HepG2 (cell line): ENCODE data around the gene SKP2. TPM values are rescaled to one million over a fixed set of nuclear protein-coding genes. Genes with fewer than 3 reads are reported as not detected.
A peak's percentile ranks its signal among the peaks of the same experiment; 100 is the strongest.

Source experiments
- ARID5B ChIP-seq: IDR thresholded peaks from 2 replicates; pipeline ENCODE4 v1.4.0; 2020; ENCODE audit warnings: mild to moderate bottlenecking, missing genetic modification reagents
- CREM ChIP-seq, 2 experiments: sonication (generic) in 1 of 2; formaldehyde crosslinking in 1 of 2; IDR thresholded peaks; 2 replicates each; pipeline versions ENCODE4 v1.4.0 to v1.6.1; 2016 to 2020; ENCODE audit warnings: antibody characterized with exemption in 1 of 2, mild to moderate bottlenecking in 1 of 2, missing genetic modification reagents in 1 of 2
- FOXA3 ChIP-seq: IDR thresholded peaks from 2 replicates; pipeline ENCODE4 v1.6.1; 2016; ENCODE audit warnings: missing genetic modification reagents, missing compliant biosample characterization
- FOXP4 ChIP-seq: sonication (generic); formaldehyde crosslinking; IDR thresholded peaks from 2 replicates; pipeline ENCODE4 v1.4.0; 2020; ENCODE audit warnings: missing genetic modification reagents
- GABPA ChIP-seq, 2 experiments: IDR thresholded peaks; 2 replicates each; pipeline ENCODE4 v1.6.1; 2011 to 2016; ENCODE audit warnings: low read depth in 2 of 2, low read length in 1 of 2, missing biosample characterization in 1 of 2, missing genetic modification characterization in 1 of 2
- HDAC2 ChIP-seq: sonication (generic); formaldehyde crosslinking; IDR thresholded peaks from 2 replicates; pipeline ENCODE4 v1.4.0; 2020; ENCODE audit warnings: missing genetic modification reagents
- HHEX ChIP-seq: IDR thresholded peaks from 2 replicates; pipeline ENCODE4 v1.6.1; 2016; ENCODE audit warnings: control low read depth
- HMG20A ChIP-seq: IDR thresholded peaks from 2 replicates; pipeline ENCODE4 v1.6.1; 2016; ENCODE audit warnings: borderline replicate concordance
- JUNB ChIP-seq: sonication (generic); formaldehyde crosslinking; IDR thresholded peaks from 2 replicates; pipeline ENCODE4 v1.8.0; 2022; ENCODE audit warnings: missing genetic modification reagents, mild to moderate bottlenecking, borderline replicate concordance
- KAT2B ChIP-seq: fragments of 150-350 bp; IDR thresholded peaks from 2 replicates; pipeline ENCODE4 v1.6.1; 2014; ENCODE audit warnings: low read depth, low read length, borderline replicate concordance
- LCORL ChIP-seq, 2 experiments: fragments of 450-650 bp in 1 of 2; sonication (generic) in 1 of 2; formaldehyde crosslinking in 1 of 2; IDR thresholded peaks; 2 replicates each; pipeline versions ENCODE4 v1.5.0 to v1.6.1; 2017 to 2020; ENCODE audit warnings: antibody characterized with exemption in 1 of 2, missing genetic modification reagents in 1 of 2
- TEAD3 ChIP-seq: optimal IDR thresholded peaks from 2 replicates; pipeline ENCODE3; 2016; ENCODE audit warnings: borderline replicate concordance
- YY1 ChIP-seq: IDR thresholded peaks from 2 replicates; pipeline ENCODE4 v1.6.1; 2011; ENCODE audit warnings: low read length, low read depth, moderate library complexity, mild to moderate bottlenecking; ENCODE audit not compliant: insufficient read depth, insufficient replicate concordance
- ZBTB7B ChIP-seq: sonication (generic); formaldehyde crosslinking; IDR thresholded peaks from 2 replicates; pipeline ENCODE4 v1.4.0; 2020; ENCODE audit warnings: missing genetic modification reagents
- ZFX ChIP-seq: sonication (generic); formaldehyde crosslinking; IDR thresholded peaks from 2 replicates; pipeline ENCODE4 v1.4.0; 2020; ENCODE audit warnings: mild to moderate bottlenecking, low read depth, missing genetic modification reagents, moderate library complexity
- ZGPAT ChIP-seq: IDR thresholded peaks from 2 replicates; pipeline ENCODE4 v1.6.1; 2016; ENCODE audit warnings: mild to moderate bottlenecking
- ZNF614 ChIP-seq: IDR thresholded peaks from 2 replicates; pipeline ENCODE4 v1.6.1; 2018; ENCODE audit warnings: missing biosample characterization, missing genetic modification reagents, inconsistent platforms, borderline replicate concordance
- ZNF710 ChIP-seq: sonication (generic); formaldehyde crosslinking; IDR thresholded peaks from 2 replicates; pipeline ENCODE4 v1.5.0; 2020; ENCODE audit warnings: mild to moderate bottlenecking, missing genetic modification reagents, borderline replicate concordance
- polyA plus RNA-seq, 8 experiments: library from polyadenylated mRNA; depleted of rRNA in 3 of 8; stranded (reverse) in 7 of 8; unstranded in 1 of 8; fragments of >200 nt; fragmentation: Illumina TruSeq in 4 of 8; extraction: Trizol in 4 of 8; gene quantifications; 2 replicates each; pipeline versions ENCODE4 v1.2.1 to v1.2.3, GENCODE V29; 2011 to 2016; ENCODE audit warnings: low read depth in 4 of 8, missing spikeins in 1 of 8, mixed read lengths in 1 of 8; ENCODE audit not compliant: insufficient read depth in 1 of 8
- total RNA-seq, 5 experiments: library from RNA; depleted of rRNA; stranded (reverse); fragments of >200 nt; fragmentation: Illumina TruSeq; extraction: Trizol; gene quantifications; 2 replicates each; pipeline ENCODE4 v1.2.3, GENCODE V29; 2016; ENCODE audit warnings: low read depth in 1 of 5

The SKP2 gene
- total and polyA plus RNA-seq, 2 of the 13 experiments (the other 11 are each of a cell fraction or from before 2014, with no cell fraction given): 29.6 to 84.1 TPM

GRCh38 chr5:36180556-36181350 lies 28.8 kb downstream of the SKP2 start (continued):
- TF ChIP-seq HMG20A (CRISPR knock-in tag) (peak; percentile 88), JUNB (CRISPR knock-in tag) (0 out of 2 replicates have a peak, but pooled peaks have one; percentile 43), TEAD3 (CRISPR knock-in tag) (peak; percentile 64), HHEX (CRISPR knock-in tag) (peak; percentile 47; the same call in 1 of the 2 replicates), FOXA3 (CRISPR knock-in tag) (peak; percentile 95), LCORL (IDR thresholded peaks at IDR 0.05) (peak; percentile 99), LCORL (CRISPR knock-in tag; IDR thresholded peaks at IDR 0.05) (peak; percentile 92), YY1 (peak; percentile 36), ARID5B (CRISPR knock-in tag) (peak; percentile 98), ZGPAT (peak; percentile 91; the same call in 1 of the 2 replicates), GABPA (IDR thresholded peaks at IDR 0.05; ENCODE audit: low read depth, low read length) (no peak), GABPA (CRISPR knock-in tag; IDR thresholded peaks at IDR 0.05; ENCODE audit: low read depth) (no peak), ZNF614 (CRISPR knock-in tag) (peak; percentile 98), ZNF710 (CRISPR knock-in tag) (0 out of 2 replicates have a peak, but pooled peaks have one; percentile 16), ZFX (CRISPR knock-in tag) (no peak), ZBTB7B (peak; percentile 61), KAT2B (peak; percentile 82), FOXP4 (CRISPR knock-in tag) (peak; percentile 87), CREM (IDR thresholded peaks at IDR 0.05) (peak; percentile 97), CREM (CRISPR knock-in tag; IDR thresholded peaks at IDR 0.05) (no peak), HDAC2 (CRISPR knock-in tag) (peak; percentile 86)
